NT2/D1 (cell line): ENCODE data around the gene WDR53.

Experiments used
- YY1 ChIP-seq: IDR thresholded peaks from 2 replicates; pipeline ENCODE4 v1.6.1; 2011; ENCODE audit not compliant: insufficient read length, insufficient read depth
- ZNF274 ChIP-seq: IDR thresholded peaks from 2 replicates; pipeline ENCODE4 v1.6.1; 2011; ENCODE audit warnings: mild to moderate bottlenecking, low read depth, low read length

DNA sequence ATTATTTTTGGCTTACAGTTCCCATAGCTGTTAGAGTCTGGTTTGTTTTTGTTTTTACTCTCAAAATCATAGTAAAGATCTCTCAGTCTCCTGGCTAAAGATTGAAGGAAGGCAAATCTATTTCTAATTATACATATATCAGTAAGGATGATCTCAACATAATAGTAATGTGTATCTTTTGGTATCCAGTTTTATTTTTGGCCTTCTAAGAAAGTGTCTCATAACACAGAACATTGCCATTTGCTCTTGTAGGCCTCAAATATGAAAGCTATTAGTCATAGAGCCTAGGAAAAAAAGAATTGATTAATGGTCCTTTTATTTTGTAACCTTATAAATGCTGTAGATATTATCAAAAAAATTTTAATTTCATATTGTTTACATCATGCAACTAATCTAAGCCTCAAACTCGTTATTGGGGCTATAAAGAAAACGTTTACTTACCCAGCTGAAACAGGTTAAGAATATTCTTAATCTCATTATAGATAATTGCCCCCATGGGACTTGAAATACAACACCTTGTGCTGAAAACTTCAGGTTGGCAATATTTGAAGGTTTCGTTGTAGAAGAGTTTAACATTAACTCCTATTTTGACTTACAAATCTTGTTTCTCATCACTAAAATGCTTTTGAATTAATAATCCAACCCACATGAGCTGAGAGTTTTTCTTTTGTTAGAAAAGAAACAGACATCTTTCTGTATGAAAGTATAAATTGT, 16.8 kb upstream of the WDR53 start:
- TF ChIP-seq ZNF274 (no peak), YY1 (no peak)
